NCI-H345 (cell line): ENCODE results near the gene SKA2.
A peak's percentile ranks its signal among the peaks of the same experiment; 100 is the strongest.
"Not testable (repeated sequence)": the region's sequence is repeated elsewhere in the genome, so short reads cannot be mapped to it uniquely, and the experiment has no call there.

Experiments used
- DNase-seq: peaks from one replicate; lab custom pipeline; 2025; lab: John Stamatoyannopoulos, UW

The SKA2 gene

GRCh38 chr17:59154721-59155438, at the start of gene SKA2:
SKA2 (minus strand) TSS chr17:59155186; CDS start chr17:59155163, 23 bp downstream.
- peak; percentile 100 for DNase-seq

- DNase-seq = no peak
Observed at GRCh38 chr17:59202320-59202719, 47.3 kb upstream of the SKA2 start.

- no peak for DNase-seq
Observed at GRCh38 chr17:59199398-59199797, 44.4 kb upstream of the SKA2 start.

DNA sequence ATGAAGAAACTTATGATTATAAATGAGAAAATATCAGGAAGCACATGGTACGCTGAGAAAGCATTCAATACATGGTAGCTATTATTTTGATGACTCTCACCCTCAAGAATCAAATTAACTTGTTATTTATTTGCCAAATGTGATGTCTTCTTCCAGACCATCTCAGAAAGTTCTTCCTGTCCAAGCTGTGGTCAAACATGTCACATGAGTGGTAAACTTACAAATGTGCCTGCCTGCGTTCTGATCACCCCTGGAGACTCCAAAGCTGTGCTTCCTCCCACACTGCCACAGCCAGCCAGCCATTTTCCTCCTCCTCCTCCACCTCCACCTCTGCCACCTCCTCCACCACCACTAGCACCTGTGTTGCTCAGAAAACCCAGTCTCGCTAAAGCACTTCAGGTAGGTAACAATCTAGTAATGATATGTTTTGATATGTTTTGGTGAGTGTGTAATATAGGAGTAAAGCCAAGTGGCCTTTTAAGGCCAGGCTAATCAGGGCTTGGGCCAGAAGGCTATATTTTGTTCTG, 38.4 kb upstream of the SKA2 start:
- no peak for DNase-seq

- no peak for DNase-seq
Observed at GRCh38 chr17:59190806-59191205, 35.8 kb upstream of the SKA2 start.

DNA sequence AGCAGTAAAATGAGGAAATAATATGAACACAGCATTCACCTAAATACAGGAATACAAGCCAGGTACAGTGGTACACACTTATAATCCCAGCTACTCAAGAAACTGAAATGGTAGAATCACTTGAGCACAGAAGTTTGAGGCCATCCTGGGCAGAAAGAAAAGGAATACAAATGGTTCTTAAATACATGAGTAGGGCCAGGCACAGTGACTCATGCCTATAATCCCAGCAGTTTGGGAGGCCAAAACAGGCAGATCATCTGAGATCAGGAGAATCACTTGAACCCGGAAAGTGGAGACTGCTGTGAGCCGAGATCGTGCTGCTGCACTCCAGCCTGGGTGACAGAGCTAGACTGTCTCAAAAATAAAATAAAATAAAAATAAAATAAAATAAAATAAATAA, 31.9 kb upstream of the SKA2 start:
- DNase-seq = no peak

DNA sequence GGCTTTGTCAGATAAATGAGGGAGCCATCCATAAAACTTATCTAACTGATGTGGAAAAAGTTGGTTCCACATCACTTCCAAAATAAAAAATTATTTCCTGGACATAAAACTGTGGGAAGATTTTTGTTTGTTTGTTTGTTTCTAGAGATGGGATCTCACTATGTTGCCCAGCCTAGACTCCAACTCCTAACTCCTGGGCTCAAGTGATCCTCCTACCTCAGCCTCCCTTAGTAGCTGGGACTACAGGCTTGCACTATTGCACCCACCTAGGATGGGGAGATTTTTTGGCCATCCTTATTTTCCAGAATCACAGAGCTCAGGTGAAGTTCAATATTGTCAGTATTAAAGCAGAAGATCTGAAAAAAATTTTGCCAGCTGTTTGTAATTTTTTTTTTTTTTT, 31.0 kb upstream of the SKA2 start:
- no peak for DNase-seq

- no peak for DNase-seq
Observed at GRCh38 chr17:59181481-59181880, 26.5 kb upstream of the SKA2 start.

- DNase-seq = no peak
Observed at GRCh38 chr17:59180626-59181025, 25.6 kb upstream of the SKA2 start.

GRCh38 chr17:59179601-59180000, 24.6 kb upstream of the SKA2 start:
- DNase-seq = not testable (repeated sequence)

DNA sequence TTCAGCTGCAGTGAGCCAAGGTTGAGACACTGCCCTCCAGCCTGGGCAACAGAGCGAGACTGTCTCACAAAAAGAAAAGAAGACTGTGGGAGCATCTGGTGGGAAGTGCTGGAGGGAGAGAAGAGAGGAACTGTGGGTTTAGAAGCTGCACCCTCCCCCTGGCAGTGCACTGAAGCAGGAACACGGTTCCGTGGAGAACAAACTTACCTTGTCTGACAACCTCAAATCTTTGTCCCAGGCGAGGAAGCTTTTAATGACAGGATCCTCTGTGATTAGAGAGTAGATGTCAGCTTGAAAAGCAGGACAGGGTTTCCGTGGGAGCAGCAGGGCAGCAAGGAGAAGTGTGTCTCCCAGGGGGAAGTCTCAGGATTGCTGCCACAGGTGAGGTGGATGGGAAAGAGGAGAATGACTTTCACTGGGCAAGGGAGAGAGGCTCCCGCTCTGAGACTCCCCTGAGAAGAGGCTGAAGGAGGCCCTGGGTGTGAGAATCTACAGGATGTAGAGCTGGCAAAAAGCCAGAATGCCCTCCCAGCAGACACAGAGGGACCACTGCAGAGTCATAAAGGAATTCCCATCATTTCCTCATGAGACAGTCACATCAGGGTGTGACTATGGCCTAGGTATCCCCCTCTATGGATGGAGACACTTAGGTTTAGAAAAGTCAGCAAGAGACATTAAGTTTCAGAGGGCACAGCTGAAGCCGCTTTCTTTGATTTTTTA, 23.4 kb upstream of the SKA2 start:
- DNase-seq = no peak

DNA sequence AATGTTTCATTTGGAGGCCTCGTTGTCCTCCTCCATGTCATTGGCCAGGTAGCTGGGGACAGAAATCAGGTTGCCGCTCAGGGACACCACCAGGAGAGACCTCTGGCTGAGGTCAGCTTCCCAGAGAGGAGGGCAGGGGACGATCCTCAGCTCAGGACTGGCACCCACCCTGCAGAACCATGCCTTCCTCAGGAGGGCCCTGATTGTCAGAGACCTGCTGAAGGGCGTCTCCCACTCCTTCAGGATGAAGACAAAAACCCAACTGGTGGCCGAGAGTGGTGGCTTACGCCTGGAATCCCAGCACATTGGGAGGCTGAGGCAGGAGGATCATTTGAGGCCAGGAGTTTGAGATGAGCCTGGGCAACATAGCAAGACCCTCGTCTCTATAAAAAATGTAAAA, 20.1 kb upstream of the SKA2 start:
- DNase-seq = no peak

DNA sequence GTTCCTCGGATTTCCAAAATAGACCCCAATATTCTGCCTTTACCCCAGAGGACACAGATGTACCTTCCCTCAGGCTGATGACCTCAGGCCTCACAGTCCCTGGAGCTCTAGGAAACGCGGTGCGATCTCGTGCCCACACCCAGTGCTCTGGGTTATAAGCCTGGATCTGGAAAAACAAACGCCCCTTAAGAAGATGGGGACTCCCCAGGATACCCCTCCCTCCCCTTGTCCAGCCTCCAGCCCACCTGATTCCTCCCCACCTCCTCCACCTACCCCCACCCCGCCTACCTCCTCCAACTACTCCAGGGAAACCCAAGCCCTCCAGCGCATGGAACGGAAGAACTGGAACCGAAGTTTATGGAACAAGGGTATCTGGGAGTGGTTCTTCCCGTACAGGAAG, 19.7 kb upstream of the SKA2 start:
- no peak for DNase-seq

DNA sequence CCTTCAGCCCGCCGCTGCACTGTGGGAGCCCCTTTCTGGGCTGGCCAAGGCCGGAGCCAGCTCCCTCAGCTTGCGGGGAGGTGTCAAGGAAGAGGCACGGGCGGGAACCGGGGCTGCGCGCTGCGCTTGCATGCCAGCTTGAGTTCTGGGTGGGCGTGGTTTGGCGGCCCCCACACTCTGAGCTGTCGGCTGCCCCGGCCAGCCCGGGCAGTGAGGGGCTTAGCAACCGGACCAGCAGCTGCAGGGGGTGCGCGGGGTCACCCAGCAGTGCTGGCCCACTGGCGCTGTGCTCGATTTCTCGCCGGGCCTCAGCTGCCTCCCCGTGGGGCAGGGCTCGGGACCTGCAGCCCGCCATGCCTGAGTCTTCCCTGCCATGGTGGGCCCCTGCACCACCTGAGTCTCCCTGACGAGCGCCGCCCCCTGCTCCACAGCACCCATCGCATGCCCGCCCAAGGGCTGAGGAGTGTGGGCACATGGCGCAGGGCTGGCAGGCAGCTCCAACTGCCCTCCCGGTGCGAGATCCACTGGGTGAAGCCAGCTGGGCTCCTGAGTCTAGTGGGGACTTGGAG, 17.5 kb upstream of the SKA2 start:
- DNase-seq = no peak

GRCh38 chr17:59167571-59168001, 12.6 kb upstream of the SKA2 start:
- DNase-seq = no peak

DNA sequence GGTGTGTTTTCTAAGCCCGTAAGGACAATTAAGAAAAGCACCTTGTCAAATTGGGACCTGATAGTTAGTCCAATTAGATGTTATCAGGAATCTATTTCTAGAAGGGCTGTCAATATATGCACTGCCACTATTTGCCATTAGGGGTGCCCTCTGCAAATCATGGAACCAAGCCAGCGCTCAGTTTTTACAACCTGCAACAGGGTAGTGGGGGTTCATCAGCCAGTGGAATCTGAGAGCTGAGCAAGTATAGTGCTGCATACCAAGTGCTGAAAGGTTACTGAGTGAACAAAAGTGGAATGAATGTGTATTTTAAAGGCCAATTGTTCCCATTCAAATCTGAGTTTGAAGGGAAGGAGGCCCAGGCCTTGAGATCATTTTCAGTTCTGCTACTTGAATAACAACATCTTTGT, 11.0 kb upstream of the SKA2 start:
- peak; percentile 20 for DNase-seq

- no peak for DNase-seq
Observed at GRCh38 chr17:59161477-59161876, 6.5 kb upstream of the SKA2 start.

- no peak for DNase-seq
Observed at GRCh38 chr17:59160157-59161025, 5.4 kb upstream of the SKA2 start.

GRCh38 chr17:59155439-59156177, 622 bp upstream of the SKA2 start, which contains the start of gene PRR11:
PRR11 (plus strand) TSS chr17:59155746; CDS start chr17:59169753, 14,007 bp downstream.
- no peak for DNase-seq

- DNase-seq = peak; percentile 66
Observed at GRCh38 chr17:59154292-59154720, 680 bp downstream of the SKA2 start.

DNA sequence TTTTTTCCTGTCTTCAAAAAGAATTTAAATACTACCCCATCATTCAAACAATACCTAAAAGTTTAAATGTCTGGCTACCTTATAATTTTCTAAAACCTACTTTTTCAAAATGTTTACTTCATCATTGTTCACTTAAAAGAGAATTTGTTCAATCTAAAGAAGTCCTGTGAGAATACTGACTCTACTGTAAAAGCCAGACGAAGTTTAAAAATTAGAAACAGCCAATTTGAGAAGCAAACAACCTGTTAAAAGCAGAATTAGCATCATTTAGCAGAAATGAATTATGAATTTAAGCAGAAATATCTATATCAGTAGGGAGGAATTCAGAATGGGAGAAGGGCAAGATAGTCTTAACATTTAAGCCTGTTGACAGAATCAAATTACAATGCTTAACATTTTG, 2.1 kb downstream of the SKA2 start:
- no peak for DNase-seq
